HG03108 (cell line): ENCODE measurements around the gene GPER1.
A peak's percentile ranks its signal among the peaks of the same experiment; 100 is the strongest.
"Not testable (repeated sequence)": the region's sequence is repeated elsewhere in the genome, so short reads cannot be mapped to it uniquely, and the experiment has no call there.

ENCODE experiments used
- ATAC-seq: cut with Tn5 transposase; IDR thresholded peaks from one replicate; pipeline ENCODE4 v1.9.1; 2021; ENCODE audit warnings: moderate library complexity; ENCODE audit not compliant: unreplicated experiment

GPER1 gene

DNA sequence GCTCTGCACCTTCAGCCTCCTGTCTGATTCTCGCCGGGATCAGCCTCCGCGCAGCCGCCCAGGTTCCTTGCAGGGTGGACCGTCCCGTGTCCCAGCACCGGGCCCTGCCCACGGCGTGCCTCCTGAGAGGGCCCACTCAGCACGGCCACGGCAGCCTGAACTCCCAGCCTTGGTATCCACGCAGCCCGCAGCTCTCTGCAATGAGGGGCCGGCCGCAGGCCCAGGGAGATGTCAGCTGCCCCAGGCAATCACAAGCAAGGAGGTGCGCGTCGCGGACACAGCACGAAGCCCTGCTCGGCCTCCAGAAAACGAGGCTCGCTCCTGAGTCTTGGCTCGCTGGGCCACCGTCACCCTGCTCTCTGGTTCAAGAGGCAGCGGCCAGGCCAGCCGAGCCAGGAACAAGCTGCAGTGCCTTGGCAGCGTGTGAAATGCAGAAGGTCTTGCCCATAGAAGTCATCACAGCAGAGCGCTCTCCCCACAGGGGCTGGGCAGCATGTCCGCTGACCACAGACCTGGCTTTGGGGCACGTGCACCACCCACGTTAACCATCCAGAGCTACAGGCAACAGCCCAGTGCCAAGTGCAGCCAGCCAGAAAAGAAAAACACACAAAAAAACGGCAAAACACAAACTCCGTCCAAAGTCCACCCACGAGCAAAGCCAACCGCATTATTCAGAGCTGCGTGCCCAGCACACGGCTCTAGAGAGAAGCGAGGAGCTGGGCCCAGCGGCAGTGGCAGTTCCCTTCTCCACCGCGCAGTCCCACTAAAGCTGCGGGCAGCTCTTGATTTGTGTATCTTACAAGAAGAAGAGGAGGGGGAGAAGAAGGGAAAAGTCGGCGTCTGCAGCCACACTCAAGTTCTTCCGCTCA lies 13.9 kb downstream of the GPER1 start:
- ATAC-seq = no peak

DNA sequence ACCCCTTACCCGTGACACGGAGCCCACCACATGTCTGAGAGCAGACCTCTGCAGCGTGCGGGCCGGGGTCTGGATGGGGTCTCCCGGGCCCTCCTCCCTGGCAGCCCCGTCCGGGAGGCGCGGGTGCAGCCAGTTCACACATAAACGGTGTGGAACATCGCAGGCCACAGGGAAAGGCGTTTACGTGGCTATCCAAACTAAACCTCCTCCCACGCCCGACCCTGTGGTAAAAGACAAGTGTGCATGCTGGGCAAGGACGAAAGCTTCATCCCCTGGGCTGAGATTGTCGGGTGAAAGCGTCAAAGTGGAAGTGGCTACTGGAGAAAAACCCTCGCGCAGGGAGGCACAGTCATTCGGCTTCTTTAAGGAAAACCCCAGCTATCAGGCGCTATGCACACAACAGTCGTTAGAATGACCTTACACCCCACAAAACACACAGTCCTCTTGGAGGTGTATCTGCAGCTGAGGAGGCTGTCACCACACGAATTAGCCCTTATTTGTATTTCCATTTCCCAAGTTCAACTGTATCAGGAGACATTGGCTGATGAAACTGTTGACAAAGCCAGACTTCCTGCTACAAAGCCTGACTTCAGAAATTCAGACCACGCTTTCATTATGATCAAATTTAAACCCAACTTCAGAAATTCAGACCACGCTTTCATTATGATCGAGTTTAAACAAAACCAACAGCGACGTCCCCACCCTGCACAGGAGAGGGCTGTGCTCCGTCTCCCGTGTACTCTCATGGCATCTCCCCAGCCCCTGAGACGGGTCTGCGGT lies 15.3 kb downstream of the GPER1 start:
- no peak for ATAC-seq

DNA sequence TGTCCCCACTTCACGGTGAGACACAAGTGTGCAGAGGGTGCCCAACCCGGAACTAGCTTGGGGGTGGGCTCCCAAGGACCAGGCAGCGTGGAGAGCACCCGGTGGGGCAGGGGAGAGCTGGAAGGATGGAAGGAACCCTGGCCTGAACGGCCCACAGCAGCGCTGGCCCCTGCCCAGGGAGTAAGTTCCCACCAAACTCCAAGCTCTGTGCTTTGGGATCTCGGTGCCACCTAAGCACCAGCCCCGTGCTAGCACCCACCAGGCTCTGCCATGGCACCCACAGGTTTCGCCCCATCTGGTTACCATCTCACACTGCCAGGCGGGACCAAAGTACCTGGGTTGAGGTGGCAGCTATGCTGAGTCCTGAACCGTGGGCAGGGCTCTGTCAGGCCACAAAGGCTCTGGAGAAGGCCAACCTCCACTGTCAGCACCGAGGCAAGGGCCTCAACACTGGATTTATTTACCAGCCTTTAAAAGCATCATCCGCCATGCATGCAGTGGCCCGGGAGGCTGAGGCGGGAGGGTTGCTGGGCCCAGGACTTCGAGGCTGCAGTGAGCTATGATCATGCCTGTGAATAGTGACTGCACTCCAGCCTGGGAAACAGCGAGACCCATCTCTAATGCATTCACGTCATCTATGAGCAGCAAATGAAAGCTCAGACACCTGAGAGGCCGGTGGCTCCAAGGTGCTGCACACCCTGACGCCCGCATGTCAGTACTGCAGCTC lies 16.0 kb downstream of the GPER1 start:
- no peak for ATAC-seq

DNA sequence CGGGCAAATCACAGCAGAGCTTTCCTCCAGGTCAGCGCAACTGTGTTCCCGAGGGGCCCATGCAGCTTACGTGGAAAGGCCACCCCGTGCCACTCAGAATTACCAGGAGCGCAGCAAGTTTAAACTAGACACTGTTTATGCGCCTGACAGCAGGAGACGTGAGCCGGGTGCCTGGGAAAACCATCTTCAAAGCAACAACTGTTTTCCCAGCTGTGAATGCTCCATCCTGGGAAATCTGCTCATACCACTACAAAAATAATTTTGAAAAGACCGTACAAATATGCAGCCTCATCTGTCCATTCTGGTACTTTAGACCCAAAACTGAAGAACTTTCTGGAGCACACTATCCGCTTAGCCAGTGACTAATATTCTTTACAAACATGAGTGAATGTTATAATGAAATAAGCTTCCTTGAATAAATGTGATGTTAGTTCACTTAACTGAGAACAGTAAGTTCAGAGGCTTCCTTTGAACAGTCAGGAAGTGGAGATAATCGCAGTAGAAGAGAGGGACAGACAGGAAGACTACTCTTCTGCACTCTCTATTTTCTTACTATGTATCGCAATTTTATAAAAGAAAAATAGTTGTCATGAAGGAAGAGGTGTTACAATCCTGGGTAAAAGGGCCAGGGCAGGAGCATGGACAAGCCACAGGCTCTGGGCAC lies 16.7 kb downstream of the GPER1 start:
- no peak for ATAC-seq

DNA sequence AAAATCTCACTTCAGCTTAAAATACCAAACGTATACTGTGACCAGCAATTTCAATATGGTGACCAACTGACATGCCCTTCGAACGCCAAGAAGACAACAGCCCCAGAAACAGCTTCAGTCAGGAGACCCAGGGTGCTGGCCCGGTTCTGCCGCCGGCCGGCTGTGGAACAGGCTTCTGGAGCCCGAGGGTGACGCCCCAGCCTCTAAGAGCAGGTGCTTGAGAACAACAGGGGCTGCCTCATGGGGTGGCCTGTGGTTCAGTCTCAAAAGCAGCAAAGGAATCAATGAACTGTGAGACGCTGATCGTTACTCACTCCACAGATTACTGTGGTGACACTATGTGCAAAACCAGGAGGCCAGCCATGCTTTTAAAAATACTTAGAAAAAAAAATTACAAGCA lies 17.3 kb downstream of the GPER1 start:
- ATAC-seq = peak; percentile 34

DNA sequence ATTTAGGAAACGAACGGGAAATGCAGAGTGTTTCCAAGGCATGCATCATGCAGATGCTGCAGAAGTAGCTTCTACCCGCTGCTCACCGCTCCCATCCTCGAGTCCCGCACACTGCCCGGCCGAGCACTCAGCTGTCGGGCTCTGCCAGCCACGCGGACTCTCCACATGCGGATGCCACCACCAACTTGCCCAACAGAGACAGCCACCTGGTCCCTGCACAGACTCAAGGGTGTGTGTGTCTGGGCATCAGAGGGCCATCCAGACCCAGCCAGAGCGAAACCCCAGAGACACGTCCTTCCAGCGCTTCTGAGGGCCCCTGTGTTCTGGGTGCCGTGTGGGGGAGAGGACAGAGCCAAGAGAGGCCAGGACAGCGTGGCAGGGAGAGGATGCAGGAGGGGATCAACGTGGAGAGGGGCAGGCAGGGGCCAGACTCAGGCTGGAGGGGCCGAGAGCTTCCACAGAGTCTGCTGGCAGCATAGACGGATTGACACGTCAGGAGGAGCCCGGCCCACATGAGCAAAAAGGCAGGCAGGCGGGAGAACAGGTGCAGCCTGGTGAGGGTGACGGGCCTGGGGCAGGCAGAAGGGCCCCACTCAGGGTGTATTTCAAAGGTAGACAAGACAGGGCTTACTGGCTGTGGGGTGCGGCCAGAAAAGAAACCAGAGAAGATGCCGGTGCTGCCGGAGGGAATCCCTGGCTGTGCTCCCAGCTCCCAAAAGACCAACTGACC lies 18.3 kb downstream of the GPER1 start:
- no peak for ATAC-seq

DNA sequence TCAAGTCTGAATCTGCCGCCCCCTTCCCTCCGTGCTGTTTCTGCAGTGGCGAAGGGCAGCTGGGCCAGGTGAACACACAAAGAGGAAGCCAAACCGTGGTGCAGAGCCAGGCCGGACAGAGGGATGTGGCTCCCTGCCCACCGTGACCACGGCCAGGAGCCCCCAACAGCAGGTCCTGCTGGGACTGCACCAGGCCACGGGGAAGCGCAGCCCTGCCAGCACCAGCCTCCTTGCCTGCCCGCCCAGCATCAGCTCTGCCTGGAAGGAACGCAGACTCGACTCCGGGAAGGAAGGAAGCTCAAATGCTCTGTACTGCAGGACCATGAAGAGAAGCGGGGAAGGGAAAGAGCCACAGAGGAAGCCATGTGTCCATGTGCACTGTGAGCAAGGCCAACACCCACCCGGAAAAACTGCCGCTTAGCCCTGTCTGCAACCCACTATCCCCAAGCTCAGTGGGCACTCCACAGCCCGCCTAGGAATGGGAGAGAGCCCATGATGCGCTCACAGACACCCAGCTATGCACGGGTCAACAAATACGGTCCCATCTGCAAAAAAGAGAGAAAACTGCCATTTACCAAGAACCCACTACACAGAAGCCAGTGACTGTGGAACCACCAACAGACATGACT lies 19.0 kb downstream of the GPER1 start:
- no peak for ATAC-seq

GRCh38 chr7:1108264-1108920 lies 20.5 kb downstream of the GPER1 start:
- ATAC-seq = no peak

GRCh38 chr7:1109581-1110310 lies 21.8 kb downstream of the GPER1 start:
- no peak for ATAC-seq

DNA sequence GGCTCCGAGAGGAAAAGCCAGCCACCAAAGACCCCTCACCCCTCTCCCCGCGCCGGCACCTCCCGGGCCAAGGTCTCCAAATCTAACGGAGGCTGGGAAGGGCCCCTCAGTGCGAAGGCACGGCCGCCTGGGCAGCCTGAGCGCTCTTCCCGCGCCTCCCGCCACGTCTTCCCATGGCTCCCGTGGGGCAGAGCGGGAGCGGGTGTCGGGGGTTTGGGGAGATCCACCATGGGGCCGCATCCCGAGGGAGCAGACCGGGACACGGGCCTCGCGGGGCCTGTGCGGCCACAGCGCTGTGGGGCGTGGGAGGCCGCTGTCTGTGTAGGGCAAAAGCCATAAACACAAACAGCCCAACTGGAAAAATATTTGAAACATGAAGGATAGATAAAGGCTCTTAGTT lies 22.4 kb downstream of the GPER1 start:
- no peak for ATAC-seq

- ATAC-seq = no peak
These were observed 23.2 kb downstream of the GPER1 start for GRCh38 chr7:1111156-1111555.

- ATAC-seq = no peak
These were observed 24.2 kb downstream of the GPER1 start for GRCh38 chr7:1112109-1112508.

- ATAC-seq = no peak
These were observed 25.0 kb downstream of the GPER1 start for GRCh38 chr7:1112625-1113547.

DNA sequence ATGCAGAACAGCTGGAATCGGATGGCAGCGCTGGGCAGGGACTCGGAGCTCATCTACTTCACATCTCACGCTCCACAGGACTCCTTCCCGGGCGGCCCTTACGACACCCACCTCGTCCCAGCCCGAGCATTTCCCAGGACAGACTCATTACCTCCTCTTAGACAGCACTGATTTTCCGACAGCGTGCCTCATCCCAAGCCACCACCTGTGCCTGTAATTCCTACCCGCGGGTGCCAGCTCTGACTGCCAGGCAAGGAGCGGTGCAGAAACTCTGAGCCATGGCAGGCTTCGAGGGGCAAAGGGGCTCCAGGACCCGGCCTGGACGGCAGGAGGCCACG lies 25.6 kb downstream of the GPER1 start:
- no peak for ATAC-seq

- no peak for ATAC-seq
These were observed 26.2 kb downstream of the GPER1 start for GRCh38 chr7:1114088-1114487.

- no peak for ATAC-seq
These were observed 26.6 kb downstream of the GPER1 start for GRCh38 chr7:1114505-1114904.

DNA sequence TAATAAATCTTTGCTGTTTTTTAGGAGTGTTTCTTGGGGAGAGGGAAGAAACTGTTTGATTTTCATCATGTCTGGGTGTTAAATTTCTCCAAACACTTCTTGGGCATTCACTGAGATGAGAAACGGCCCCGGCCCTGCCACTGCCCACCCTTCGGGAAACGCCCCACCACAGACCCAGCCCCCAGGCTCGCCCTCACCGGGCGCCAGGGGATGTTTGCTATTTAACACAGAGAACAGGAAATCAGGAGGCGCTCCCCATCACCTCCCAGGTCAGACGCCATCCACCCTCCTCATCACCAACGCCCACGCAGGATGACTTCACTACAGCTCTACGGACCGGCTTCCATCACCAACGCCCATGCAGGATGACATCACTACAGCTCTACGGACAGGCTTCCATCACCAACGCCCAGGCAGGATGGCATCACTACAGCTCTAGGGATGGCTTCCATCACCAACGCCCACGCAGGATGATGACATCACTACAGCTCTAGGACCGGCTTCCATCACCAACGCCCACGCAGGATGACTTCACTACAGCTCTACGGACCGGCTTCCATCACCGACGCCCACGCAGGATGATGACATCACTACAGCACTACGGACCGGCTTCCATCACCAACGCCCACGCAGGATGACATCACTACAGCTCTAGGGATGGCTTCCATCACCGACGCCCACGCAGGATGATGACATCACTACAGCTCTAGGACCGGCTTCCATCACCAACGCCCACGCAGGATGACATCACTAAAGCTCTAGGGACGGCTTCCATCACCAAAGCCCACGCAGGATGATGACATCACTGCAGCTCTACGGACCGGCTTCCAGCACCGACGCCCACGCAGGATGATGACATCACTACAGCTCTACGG lies 27.5 kb downstream of the GPER1 start:
- not testable (repeated sequence) for ATAC-seq
